Mucosa of descending colon (tissue), 3 donors: Measurements from ENCODE around the gene RAB38. TPM values are rescaled to one million over a fixed set of nuclear protein-coding genes. Genes with fewer than 3 reads are reported as not detected.

Source experiments
- ATAC-seq: fragments of 200-7000 bp; cut with Tn5 transposase; one replicate; pipeline ENCODE4 v1.9.1; 2020; ENCODE audit warnings: mild to moderate bottlenecking, moderate library complexity
- DNase-seq, 3 donors: peaks; one replicate each; pipeline ENCODE4 v3.0.0-alpha.2; 2020
- H3K36me3 ChIP-seq: fragments of 200-600 bp; one replicate; pipeline ENCODE4 v1.8.0; 2021; ENCODE audit warnings: low read depth, mild to moderate bottlenecking
- H3K4me1 ChIP-seq: fragments of 200-600 bp; one replicate; pipeline ENCODE4 v1.8.0; 2021; ENCODE audit warnings: low read depth, mild to moderate bottlenecking
- H3K4me3 ChIP-seq: fragments of 200-600 bp; one replicate; pipeline ENCODE4 v1.8.0; 2021; ENCODE audit warnings: mild to moderate bottlenecking
- H3K9me3 ChIP-seq: fragments of 200-600 bp; one replicate; pipeline ENCODE4 v1.8.0; 2021; ENCODE audit warnings: mild to moderate bottlenecking
- intact Hi-C, 2 donors: fragments of 100-400 bp; cut with DNase I in 1 of 2; cut with micrococcal nuclease in 1 of 2; formaldehyde crosslinking; loops; one replicate each; pipeline versions ENCODE4 v1.11.0 to v1.11.1; 2022; cut with DNase I, micrococcal nuclease
- total RNA-seq, 3 donors: library from RNA; stranded (reverse); fragmentation: NEBNext Ultra II Directional in 2 of 3; extraction: Animal tissue kit (Norgen Biotek cat#: 25700) in 2 of 3; gene quantifications; one replicate each; pipeline versions ENCODE4 v1.2.1 to v1.2.4, GENCODE V29; 2021 to 2023
- TF ChIP-seq, protein P1 (sequence below): fragments of 200-600 bp; IDR thresholded peaks from one replicate; pipeline ENCODE4 v1.8.0; 2022; ENCODE audit warnings: antibody characterized with exemption, mild to moderate bottlenecking
- donor health status: DM: no; HTN: no; CAD: no; lungs with moderate emphysema.
- donor health status: DM: no; HTN: no; CAD: no.
- donor health status: DM: no; HTN: yes; CAD: no.

The RAB38 gene
- total RNA-seq, 3 donors from 2014 or later: 0.98 to 4.1 (median 1.1) TPM

- no peak for ATAC-seq
- Histone ChIP-seq H3K4me1 (no peaks in the 10 kb centered on the region), H3K36me3 (no peaks in the 10 kb centered on the region), H3K4me3 (no peak overlapping the region), H3K9me3 (no peaks in the 10 kb centered on the region)
- intact Hi-C loops: no loop called here
- TF ChIP-seq, protein P1, sequence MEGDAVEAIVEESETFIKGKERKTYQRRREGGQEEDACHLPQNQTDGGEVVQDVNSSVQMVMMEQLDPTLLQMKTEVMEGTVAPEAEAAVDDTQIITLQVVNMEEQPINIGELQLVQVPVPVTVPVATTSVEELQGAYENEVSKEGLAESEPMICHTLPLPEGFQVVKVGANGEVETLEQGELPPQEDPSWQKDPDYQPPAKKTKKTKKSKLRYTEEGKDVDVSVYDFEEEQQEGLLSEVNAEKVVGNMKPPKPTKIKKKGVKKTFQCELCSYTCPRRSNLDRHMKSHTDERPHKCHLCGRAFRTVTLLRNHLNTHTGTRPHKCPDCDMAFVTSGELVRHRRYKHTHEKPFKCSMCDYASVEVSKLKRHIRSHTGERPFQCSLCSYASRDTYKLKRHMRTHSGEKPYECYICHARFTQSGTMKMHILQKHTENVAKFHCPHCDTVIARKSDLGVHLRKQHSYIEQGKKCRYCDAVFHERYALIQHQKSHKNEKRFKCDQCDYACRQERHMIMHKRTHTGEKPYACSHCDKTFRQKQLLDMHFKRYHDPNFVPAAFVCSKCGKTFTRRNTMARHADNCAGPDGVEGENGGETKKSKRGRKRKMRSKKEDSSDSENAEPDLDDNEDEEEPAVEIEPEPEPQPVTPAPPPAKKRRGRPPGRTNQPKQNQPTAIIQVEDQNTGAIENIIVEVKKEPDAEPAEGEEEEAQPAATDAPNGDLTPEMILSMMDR: no peak
- DNase-seq: no peak
These were observed 10.2 kb downstream of the RAB38 start for GRCh38 chr11:88164806-88165585.

- ATAC-seq (no peak), DNase-seq (no peak)
- intact Hi-C loops: no loop called here
- H3K9me3 ChIP-seq: no peaks in the 10 kb centered on the region
- TF ChIP-seq, protein P1: no peak
- no peaks in the 10 kb centered on the region for H3K36me3 ChIP-seq
- H3K4me3 ChIP-seq: no peak overlapping the region
- H3K4me1 ChIP-seq: no peaks in the 10 kb centered on the region
These were observed 10.9 kb downstream of the RAB38 start for GRCh38 chr11:88164320-88164719.

DNA sequence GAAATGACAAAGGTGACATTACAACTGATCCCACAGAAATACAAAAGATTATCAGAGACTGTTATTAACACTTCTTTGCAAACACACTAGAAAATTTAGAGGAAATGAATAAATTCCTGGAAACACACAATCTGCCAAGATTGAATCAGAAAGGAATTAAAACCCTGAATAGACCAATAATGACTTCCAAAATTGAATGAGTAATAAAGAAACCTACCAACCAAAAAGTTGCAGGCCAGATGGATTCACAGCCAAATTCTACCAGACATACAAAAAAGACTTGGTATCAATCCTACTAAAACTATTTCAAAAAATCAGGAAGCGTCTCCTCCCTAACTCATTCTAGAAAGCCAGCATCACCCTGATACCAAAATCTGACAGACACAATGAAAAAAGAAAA is 17.2 kb downstream of the RAB38 start:
- ATAC-seq: no peak
- intact Hi-C loops: no loop called here

DNA sequence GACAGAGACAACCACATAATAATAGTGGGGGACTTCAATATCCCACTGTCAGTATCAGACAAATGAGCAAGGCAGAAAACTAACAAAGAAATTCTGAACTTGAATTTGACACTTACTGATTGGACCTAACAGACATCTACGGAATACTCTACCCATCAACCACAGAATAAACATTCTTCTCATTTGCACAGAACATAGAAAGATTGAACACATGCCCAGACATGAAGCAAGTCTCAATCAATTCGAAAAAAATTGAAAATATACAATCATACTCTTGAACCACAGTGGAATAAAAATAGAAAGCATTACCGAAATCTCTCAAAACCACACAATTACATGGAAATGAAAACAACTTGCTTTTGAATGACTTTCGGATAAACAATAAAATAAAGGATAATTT is 17.9 kb downstream of the RAB38 start:
- Histone ChIP-seq H3K4me1 (no peaks in the 10 kb centered on the region), H3K36me3 (no peaks in the 10 kb centered on the region), H3K4me3 (no peak overlapping the region), H3K9me3 (peaks cover 16% of the 10 kb centered on the region)
- DNase-seq (no peak), ATAC-seq (no peak)
- TF ChIP-seq, protein P1: no peak
- intact Hi-C loops: no loop called here

More for the DNA sequence above, 17.2 kb downstream of the RAB38 start:
- DNase-seq: no peak
- Histone ChIP-seq H3K36me3 (no peaks in the 10 kb centered on the region), H3K4me3 (no peak overlapping the region), H3K4me1 (no peaks in the 10 kb centered on the region), H3K9me3 (peaks cover 16% of the 10 kb centered on the region)
- TF ChIP-seq, protein P1: no peak

- intact Hi-C loops: no loop called here
These were observed 22.9 kb downstream of the RAB38 start for GRCh38 chr11:88152381-88152780.

More at GRCh38 chr11:88152381-88152780, 22.9 kb downstream of the RAB38 start:
- no peak for ATAC-seq
- Histone ChIP-seq H3K4me3 (no peak overlapping the region), H3K4me1 (no peaks in the 10 kb centered on the region), H3K9me3 (peaks cover 11% of the 10 kb centered on the region), H3K36me3 (no peaks in the 10 kb centered on the region)
- DNase-seq: no peak
- TF ChIP-seq, protein P1: no peak
